Stimulated activated CD4-positive, alpha-beta T cell treated with anti-CD3 and anti-CD28 coated beads, Interleukin-15, amount 100 ng/mL, for 24 hours (primary cell): ENCODE data around the gene MRC2.

Source experiments
- DNase-seq: peaks from one replicate; pipeline ENCODE4 v3.0.0-alpha.2; 2020

The MRC2 gene

DNA sequence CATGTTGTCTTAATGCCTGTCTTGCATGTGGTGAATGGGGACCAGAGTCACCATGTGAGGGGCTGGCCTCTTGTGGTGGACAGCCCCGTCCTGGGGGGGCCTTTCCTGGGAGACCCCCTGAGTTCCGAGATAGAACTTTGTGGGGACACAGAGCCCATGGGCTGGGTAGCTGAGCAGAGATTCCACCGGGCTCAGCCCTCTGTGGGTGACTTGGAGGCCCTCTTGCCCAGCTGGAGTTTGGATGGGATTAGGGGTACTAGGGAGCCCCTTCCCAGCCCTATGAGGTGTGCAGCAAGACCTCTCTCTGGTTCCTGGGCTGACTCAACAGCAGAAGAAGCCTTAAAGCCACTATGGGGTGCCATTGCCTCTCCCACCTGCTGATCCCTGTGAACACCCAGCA lies 38.1 kb downstream of the MRC2 start:
- no peak for DNase-seq

DNA sequence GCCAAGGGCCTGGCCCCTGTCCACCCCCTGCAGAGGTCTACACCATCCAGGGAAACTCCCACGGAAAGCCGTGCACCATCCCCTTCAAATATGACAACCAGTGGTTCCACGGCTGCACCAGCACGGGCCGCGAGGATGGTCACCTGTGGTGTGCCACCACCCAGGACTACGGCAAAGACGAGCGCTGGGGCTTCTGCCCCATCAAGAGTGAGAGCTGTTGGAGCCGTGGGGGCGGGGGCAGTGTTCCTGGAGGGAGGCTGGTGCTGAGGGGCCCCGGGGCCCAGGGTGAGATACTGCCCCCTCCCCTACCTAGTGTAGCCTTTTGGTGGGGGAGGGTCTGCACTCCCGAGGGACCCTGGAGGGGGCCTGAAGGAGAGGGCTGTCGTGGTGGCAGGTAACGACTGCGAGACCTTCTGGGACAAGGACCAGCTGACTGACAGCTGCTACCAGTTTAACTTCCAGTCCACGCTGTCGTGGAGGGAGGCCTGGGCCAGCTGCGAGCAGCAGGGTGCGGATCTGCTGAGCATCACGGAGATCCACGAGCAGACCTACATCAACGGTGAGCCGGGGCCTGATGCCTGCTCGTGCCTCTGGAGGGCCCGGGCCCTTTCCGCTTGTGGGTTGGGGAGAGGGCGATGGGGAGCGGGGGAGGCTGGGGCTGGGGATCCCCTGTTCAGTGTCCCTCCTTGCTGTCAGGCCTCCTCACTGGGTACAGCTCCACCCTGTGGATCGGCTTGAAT lies 38.8 kb downstream of the MRC2 start:
- DNase-seq = no peak

DNA sequence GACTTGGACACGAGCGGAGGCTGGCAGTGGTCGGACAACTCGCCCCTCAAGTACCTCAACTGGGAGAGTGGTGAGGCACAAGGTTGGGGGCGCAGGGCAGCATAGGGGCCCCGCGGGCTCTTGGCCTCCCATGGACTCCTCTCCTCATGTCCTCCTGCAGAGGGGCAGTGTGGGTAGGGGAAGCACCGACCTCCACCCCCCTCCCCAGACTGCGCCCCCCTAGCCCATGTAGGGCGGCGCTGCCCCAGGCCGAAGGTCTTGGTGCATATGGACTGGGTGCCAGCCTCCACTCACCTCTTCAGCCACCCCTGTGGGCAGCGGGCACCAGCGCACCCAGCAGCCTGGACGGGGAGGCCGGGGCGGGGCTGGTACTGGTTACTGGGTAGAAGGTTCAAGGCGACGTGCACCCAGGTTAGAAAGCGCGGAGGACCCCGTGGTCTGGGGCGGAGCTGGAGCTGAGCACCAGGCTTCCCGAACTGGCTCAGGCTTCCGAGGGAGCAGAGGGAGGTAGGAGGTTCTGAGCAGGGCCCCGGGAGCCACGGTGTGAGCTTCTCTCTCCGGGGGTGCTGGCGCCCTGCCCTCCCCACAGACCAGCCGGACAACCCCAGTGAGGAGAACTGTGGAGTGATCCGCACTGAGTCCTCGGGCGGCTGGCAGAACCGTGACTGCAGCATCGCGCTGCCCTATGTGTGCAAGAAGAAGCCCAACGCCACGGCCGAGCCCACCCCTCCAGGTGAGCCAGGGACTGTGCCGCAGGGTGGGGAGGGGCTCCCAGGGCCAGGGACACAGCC lies 39.5 kb downstream of the MRC2 start:
- no peak for DNase-seq

DNA sequence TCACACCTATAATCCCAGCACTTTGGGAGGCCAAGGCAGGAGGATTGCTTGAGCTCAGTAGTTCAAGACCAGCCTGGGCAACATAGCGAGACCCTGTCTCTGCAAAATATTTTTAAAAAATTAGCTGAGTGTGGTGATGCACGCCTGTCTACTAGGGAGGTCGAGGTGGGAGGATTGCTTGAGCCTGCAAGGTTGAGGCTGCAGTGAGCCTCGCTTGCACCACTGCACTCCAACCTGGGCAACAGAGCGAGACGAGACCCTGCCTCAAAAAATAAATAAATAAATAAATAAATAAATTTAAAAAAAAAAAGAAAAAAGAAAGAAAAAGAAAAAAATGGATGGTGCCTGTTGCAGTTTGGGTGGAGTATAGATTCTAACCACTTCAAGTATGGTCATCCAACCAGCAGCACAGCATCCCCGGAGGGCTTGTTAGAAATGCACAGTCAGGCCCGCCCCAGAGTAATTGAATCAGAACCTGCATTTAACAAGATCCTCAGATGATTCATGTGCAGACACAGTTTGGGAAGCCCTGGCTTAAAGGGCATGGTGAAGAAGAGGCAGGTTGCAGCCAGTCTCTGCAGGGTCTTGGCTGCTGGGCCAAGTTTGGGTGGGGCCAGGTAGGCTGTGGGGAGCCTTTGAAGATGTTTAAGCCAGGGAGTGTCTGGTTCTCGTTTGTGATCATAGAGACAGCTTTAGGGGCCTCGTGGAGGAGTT lies 40.8 kb downstream of the MRC2 start:
- no peak for DNase-seq

DNA sequence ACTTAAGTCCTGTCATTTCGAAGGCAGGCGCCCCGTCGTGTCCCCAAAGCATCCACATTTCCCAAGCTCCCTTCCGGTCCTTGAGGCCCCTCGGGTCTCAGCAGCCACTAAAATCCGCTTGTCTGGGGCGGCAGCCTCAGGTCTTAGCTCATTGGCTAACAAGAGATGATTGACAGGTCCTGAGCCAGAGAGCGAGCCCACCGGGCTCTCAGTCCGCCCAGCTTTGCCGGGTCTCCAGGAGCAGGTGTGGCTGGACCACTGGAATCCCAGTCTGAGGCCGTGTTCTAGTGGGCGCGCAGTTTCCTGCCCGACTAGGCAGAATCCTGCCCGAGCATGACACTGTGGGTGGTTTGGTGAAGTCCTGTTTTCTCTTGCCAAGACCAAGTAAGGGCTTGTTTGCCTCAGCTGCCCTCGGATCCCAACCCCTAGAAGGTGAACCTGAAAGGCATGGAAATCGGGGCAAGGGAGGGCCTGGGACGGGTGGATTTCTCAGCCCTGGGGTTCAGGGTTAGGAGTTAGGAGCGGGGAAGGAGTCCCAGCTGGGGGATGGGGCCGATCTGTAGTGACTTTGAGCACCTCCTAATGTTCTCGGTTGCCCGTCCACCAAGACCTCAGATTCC lies 42.8 kb downstream of the MRC2 start:
- DNase-seq = no peak

DNA sequence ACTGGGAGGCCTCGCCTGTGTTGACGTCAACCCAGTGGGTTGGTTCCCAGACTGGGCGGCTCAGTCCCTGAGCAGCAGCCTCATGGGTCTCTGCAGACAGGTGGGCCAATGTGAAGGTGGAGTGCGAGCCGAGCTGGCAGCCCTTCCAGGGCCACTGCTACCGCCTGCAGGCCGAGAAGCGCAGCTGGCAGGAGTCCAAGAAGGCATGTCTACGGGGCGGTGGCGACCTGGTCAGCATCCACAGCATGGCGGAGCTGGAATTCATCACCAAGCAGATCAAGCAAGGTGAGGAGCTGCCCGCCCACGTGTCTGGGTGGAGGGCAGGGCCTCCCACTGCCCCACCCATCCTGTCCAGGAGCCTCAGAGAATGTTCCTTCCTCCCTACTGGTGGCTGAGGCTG lies 44.1 kb downstream of the MRC2 start:
- no peak for DNase-seq

DNA sequence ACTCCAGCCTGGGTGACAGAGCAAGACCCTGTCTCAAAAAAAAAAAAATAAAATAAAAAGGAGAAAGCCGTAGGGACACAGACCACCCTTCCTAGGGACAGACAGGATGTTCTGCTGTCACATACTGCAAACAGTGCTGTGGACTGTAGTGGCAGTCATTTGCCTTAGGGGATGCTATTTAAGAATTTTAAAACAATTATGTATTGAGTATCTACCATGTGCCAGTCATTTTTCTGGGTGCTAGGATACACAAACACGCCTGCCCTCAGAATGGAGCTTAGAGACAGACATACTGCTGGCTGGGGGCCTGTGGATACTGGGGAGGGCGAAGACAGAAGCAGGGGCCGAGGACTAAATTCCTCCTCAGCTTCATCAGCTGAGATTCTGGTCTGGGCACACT lies 45.5 kb downstream of the MRC2 start:
- no peak for DNase-seq

DNA sequence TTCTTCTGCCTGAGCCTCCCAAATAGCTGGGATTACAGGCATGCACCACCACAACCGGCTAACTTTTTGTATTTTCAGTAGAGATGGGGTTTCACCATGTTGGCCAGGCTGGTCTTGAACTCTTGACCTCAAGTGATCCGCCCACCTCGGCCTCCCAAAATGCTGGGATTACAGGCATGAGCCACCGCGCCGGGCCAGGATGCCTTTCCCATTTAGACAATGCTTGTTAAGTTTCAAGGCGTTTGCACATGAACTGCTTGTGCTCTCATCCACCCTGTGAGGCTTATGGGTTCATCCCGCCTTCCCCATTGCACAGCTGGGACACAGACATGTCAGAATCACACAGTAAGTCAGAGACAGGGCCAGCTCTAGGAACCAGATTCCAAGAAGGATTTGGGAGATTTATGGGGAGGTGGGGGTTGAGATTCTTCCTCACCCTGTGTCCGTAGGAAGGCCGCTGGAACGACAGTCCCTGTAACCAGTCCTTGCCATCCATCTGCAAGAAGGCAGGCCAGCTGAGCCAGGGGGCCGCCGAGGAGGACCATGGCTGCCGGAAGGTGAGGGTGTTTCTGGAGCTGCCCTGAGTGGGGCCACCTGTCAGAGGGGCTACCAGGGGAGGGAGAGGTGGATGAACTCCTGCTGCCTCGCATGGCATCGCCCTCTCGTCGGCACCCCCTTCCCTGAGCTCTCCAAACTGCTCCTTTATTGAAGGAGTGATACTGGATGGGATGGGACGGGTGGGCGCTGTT lies 46.3 kb downstream of the MRC2 start:
- DNase-seq = no peak

DNA sequence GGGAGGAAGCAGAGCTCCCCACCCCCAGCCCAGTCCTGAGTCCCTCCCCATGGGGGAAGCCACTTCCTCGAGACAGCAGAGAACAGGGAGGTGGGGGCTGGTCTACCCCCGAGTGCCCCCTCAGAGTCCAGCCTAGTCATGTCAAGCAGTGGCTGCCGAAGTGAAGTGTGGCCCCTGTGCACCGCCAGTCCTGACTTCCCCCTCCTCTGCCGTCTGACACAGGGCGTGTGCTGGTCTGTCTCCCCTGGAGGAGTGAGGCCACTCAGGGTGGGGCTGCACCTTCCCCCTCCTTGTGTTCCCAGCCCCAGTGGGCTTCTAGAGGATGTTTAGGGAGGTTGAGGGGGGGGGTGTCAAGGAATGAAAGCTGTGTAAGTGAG lies 46.9 kb downstream of the MRC2 start:
- DNase-seq = no peak

DNA sequence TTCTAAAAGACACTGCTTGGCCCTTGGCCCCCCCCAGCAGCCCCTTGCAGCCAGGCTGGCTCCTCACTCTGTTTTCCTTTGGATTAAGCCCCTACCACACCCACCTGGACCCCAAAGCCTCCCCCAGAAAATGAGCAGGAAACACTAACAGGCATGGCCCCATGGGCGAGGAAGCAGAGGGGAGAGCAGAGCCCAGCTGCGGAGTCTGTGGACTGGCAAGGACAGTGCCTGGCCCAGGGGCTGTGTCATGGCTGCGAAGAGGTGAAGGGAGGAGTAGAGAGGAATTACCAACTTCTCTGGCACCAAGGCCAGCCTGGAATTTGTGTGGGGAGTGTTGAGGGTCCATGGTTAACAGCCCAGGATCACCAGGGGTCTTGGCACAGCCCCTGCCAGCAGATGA lies 47.4 kb downstream of the MRC2 start:
- DNase-seq = no peak

DNA sequence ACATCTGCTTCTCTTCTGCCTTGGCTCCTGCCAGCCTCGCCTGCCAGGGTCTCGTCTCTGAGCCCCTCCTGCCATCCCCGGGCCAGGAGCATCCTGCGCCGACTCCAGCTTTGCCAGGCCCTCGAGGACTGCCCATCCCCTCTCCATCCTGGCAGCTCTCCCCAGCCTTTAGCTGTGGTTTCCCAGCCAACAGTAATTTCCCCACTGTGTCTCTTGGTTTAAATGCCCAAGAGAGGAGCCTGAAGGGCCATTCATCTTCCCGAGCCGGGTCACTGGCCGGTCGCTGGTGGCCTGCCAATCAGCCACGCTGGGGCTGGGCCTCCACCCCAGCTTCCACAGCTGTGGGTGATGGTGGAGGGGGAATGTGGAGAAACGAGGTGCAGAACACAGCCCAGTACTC lies 47.8 kb downstream of the MRC2 start:
- no peak for DNase-seq

DNA sequence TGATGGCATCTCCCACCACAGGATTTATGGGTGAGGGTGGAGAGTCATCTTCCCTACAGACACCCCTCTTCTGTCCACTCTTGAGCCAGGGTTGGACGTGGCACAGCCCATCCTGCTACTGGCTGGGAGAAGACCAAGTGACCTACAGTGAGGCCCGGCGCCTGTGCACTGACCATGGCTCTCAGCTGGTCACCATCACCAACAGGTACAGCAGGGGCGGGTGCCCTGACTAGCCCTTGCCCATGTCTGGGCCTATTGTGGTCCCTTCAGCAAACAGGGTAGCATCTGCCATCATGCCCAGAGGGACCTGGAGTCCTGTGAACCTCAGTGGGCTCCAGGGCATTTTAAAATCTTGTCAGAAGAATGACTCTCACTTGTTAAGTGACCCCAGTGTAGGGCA lies 48.2 kb downstream of the MRC2 start:
- DNase-seq = no peak

DNA sequence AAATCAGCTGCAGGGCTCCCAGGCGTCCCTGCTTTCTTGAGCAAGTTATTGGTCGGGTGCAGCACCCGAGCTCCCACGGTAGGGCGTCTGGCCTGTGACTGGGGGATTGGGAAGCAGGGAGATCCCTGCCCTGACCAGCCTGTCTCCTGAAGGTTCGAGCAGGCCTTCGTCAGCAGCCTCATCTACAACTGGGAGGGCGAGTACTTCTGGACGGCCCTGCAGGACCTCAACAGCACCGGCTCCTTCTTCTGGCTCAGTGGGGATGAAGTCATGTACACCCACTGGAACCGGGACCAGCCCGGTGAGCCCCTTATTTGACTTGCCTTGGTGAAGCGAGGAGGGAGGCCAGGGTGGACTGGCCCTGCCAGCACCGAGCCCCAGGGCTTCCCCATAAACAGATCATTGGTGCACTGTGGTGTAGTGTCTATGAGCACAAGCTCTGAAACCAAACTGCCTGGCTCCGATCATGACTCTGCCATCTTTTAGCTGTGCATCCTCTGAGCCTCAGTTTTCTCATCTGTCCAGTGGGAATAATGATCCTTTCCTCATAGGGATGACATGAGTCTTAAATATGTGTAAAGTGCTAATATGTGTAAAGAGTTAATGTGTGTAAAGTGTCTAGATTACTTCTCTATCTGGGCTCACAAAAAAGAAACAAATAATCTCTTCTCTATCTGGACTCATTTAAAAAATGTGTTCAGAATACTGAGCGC lies 48.9 kb downstream of the MRC2 start:
- DNase-seq = no peak

DNA sequence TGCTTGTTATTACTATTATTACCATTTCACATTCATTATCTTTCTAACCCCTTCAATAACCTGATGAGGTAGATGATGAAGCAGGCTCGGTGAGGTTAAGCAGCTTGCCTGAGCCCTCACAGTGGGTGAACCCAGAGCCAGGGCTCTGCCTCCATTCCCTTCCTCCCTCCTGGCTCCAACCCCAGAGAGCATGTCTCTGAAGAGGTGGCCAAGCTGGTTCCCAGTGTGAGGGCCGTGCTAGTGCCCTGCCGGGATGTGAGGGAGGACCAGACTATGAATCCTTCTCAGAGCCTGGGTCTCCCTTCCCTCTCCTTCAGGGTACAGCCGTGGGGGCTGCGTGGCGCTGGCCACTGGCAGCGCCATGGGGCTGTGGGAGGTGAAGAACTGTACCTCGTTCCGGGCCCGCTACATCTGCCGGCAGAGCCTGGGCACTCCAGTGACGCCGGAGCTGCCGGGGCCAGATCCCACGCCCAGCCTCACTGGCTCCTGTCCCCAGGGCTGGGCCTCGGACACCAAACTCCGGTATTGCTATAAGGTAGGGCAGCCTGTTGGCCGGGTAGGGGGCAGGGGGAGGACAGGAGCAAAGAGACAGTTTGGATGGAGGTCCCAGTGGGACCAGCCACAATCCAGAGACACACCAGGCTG lies 49.6 kb downstream of the MRC2 start:
- DNase-seq = no peak

DNA sequence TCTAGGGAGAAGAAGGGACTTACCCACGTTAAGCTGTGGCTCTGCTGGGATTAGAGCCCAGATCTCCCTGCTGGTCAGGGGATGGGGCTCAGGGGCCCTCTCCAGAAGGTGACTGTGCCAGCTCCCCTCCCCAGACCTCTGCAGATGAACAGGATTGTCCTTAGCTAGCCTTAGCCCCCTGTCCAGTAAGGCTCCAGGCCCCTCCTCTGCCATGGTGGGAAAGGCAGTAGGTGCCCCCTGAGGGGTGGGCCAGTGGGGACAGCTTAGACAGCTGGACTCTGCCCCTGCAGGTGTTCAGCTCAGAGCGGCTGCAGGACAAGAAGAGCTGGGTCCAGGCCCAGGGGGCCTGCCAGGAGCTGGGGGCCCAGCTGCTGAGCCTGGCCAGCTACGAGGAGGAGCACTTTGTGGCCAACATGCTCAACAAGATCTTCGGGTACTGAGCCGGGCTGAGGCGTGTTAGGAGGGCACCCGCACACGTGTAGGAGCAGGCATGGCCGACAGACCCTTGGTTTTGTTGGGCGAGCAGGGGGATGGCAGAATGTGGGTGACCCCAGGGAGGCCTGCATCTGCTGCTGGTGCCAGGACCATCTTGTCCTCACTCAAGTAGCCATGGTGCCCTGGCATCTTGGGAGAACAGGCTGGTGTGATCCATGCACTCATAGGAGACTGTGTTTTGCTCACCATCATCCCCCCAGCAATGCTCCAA lies 50.9 kb downstream of the MRC2 start:
- no peak for DNase-seq

DNA sequence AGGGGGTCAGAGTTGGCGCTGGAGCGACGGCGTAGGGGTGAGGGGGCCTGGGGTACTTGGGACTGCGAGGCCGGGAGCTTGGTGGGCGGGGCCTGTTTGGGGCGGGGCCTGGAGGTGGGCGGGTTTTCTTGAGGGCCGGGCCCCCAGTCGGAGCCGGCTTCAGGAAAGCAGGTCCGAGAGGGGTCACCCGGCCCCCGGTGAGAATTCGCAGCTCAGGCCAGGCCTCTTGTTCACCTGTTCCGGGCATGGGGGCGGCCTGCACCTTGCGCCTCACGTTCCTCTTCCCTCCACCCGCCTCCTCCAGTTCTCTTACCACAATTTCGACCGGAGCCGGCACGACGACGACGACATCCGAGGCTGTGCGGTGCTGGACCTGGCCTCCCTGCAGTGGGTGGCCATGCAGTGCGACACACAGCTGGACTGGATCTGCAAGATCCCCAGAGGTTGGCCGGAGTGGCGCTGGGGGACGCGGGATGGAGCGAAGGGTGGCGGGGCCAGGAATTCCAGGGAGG lies 52.5 kb downstream of the MRC2 start:
- DNase-seq = no peak

DNA sequence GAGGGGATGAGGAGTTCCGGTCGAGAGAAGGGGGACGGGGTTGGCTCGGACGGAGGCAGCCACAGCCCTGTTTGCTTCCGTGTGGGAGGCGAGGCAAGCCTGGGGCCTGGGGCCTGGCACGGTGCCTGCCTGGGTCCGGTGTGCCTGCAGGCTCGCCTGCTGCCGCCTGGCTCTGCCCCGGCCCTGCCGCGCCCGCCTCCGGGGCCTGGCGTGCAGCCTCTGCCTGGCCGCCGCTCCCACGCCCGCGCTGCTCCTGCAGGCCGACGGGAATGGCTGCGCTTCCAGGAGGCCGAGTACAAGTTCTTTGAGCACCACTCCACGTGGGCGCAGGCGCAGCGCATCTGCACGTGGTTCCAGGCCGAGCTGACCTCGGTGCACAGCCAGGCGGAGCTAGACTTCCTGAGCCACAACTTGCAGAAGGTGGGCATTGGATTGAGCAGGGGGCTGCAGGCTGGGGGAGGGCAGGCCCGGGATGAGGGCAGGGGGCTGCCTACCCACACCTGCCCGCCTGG lies 53.1 kb downstream of the MRC2 start:
- DNase-seq = no peak

DNA sequence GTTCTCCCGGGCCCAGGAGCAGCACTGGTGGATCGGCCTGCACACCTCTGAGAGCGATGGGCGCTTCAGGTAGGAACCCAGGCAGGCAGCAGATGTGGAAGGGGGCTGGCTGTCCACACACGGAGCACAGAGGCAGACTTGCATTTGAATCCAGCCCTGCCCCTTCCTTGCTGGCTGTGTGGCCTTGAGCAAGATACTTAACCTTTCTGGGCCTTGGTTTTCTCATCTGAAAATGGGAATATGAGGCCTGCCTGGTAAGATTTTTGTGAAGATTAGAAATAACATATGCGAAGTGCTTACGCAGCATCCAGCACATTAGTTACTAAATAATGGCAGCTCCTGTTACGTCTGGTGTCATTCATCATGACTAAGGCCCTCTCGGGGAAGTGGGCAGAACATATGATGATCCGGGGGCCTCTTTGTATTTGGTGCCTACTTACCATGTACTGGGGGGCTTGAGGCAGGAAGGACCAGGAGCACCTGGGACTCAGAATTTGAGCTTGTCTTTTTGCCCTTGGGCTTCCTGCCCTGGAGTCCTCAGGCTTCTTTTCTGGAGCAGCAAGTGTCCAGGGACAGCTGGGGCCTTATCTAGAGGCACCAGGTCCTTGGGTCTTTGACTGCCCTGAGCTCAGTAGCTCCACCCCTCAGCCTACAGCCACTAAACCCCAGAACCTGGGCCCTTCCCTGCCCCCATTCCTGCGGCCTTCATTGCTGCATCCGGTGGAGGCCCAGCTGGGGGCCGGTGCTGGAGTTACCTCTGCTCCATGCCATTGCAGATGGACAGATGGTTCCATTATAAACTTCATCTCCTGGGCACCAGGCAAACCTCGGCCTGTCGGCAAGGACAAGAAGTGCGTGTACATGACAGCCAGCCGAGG lies 53.8 kb downstream of the MRC2 start:
- no peak for DNase-seq

DNA sequence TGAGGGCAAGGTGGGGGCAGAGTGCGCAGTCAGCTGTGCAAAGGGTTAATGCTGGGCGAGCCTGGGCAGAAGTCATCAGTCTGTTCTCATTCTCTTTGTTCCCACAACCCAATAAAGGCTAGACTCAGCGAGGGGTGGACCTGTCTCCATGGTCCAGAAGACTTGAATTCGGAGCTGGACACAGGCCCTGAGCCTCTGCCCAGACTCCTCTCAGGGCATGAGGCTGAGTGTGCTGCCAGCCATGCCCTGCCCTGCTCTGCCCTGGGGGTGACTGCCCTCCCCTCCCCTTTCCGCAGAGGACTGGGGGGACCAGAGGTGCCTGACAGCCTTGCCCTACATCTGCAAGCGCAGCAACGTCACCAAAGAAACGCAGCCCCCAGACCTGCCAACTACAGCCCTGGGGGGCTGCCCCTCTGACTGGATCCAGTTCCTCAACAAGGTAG lies 54.5 kb downstream of the MRC2 start:
- DNase-seq = no peak
